Large intestine (tissue), 3 donors: ENCODE results near the gene PDE4C. TPM values are rescaled to one million over a fixed set of nuclear protein-coding genes. Genes with fewer than 3 reads are reported as not detected.

Source experiments
- DNase-seq, 2 donors: peaks; one replicate each; pipeline versions ENCODE4 v3.0.0 to v3.0.0-alpha.2; 2013
- H3K27ac ChIP-seq: one replicate; pipeline ENCODE4 v1.5.1; 2013; ENCODE audit warnings: low read length
- H3K27me3 ChIP-seq: 2 replicates; pipeline ENCODE4 v1.6.1; 2013; ENCODE audit warnings: low read length; ENCODE audit not compliant: control insufficient read depth, insufficient read depth
- H3K36me3 ChIP-seq: 2 replicates; pipeline ENCODE4 v1.6.1; 2013; ENCODE audit warnings: low read length; ENCODE audit not compliant: control insufficient read depth, insufficient read depth
- H3K4me1 ChIP-seq: one replicate; pipeline ENCODE4 v1.6.1; 2013; ENCODE audit warnings: low read length; ENCODE audit not compliant: control insufficient read depth, insufficient read depth
- H3K4me3 ChIP-seq: one replicate; pipeline ENCODE4 v1.5.1; 2013; ENCODE audit warnings: low read length
- H3K9me3 ChIP-seq: one replicate; pipeline ENCODE4 v1.6.1; 2013; ENCODE audit warnings: mild to moderate bottlenecking, low read depth, low read length, moderate library complexity; ENCODE audit not compliant: control insufficient read depth
- WGBS: methylation state at CpG from one replicate; pipeline ENCODE4 v1.1.5; 2013; ENCODE audit warnings: low lambda C conversion rate; ENCODE audit not compliant: insufficient coverage; 5-methylcytosine and 5-hydroxymethylcytosine counted together
- polyA plus RNA-seq: library from polyadenylated mRNA; unstranded; fragments of 120-200 nt; gene quantifications from one replicate; pipeline ENCODE4 v1.2.1, GENCODE V29; 2013

Gene PDE4C
- polyA plus RNA-seq, 1 donor: 1.2 TPM

- WGBS: no CpG with 5 or more reads among the region's 4 CpGs
- Histone ChIP-seq H3K4me1 (peaks cover 2% of the 10 kb centered on the region), H3K27ac (no peak overlapping the region), H3K27me3 (peaks cover 56% of the 10 kb centered on the region), H3K9me3 (peaks cover 12% of the 10 kb centered on the region), H3K36me3 (no peaks in the 10 kb centered on the region), H3K4me3 (no peak overlapping the region)
- DNase-seq: no peak
These were observed 5.5 kb upstream of the PDE4C start for GRCh38 chr19:18231775-18232174.

- no peak for DNase-seq
- WGBS: no CpG with 5 or more reads among the region's 18 CpGs
These were observed 4.9 kb upstream of the PDE4C start for GRCh38 chr19:18230941-18231734.

GRCh38 chr19:18229915-18230314, 3.7 kb upstream of the PDE4C start:
- H3K4me1 ChIP-seq: peaks cover 7% of the 10 kb centered on the region
- H3K27ac ChIP-seq: no peak overlapping the region
- no peak overlapping the region for H3K4me3 ChIP-seq
- no CpG with 5 or more reads among the region's 4 CpGs for WGBS
- H3K36me3 ChIP-seq: no peaks in the 10 kb centered on the region
- no peak for DNase-seq
- H3K9me3 ChIP-seq: peaks cover 14% of the 10 kb centered on the region
- H3K27me3 ChIP-seq: peaks cover 73% of the 10 kb centered on the region

More at GRCh38 chr19:18230941-18231734, 4.9 kb upstream of the PDE4C start:
- H3K4me1 ChIP-seq: peaks cover 2% of the 10 kb centered on the region
- peaks cover 61% of the 10 kb centered on the region for H3K27me3 ChIP-seq
- no peak overlapping the region for H3K4me3 ChIP-seq
- no peak overlapping the region for H3K27ac ChIP-seq
- H3K9me3 ChIP-seq: peaks cover 12% of the 10 kb centered on the region
- no peaks in the 10 kb centered on the region for H3K36me3 ChIP-seq

- Histone ChIP-seq H3K4me3 (no peak overlapping the region), H3K27ac (no peak overlapping the region), H3K27me3 (peaks cover 74% of the 10 kb centered on the region), H3K36me3 (no peaks in the 10 kb centered on the region), H3K4me1 (peaks cover 10% of the 10 kb centered on the region), H3K9me3 (peaks cover 15% of the 10 kb centered on the region)
- no CpG with 5 or more reads among the region's 5 CpGs for WGBS
- DNase-seq: no peak
These were observed 3.2 kb upstream of the PDE4C start for GRCh38 chr19:18229474-18229873.

GRCh38 chr19:18227781-18228271, 1.6 kb upstream of the PDE4C start:
- peaks cover 5% of the 10 kb centered on the region for H3K9me3 ChIP-seq
- WGBS: 80% methylated on average over 1 of the region's 6 CpGs
- peaks cover 16% of the 10 kb centered on the region for H3K4me1 ChIP-seq
- H3K27ac ChIP-seq: no peak overlapping the region
- peaks cover 70% of the 10 kb centered on the region for H3K27me3 ChIP-seq
- H3K36me3 ChIP-seq: no peaks in the 10 kb centered on the region
- H3K4me3 ChIP-seq: no peak overlapping the region
- DNase-seq: no peak

GRCh38 chr19:18226956-18227780, 930 bp upstream of the PDE4C start:
- peaks cover 65% of the 10 kb centered on the region for H3K27me3 ChIP-seq
- WGBS: no CpG with 5 or more reads among the region's 18 CpGs

GRCh38 chr19:18225355-18225701, 910 bp downstream of the PDE4C start:
- Histone ChIP-seq H3K4me3 (no peak overlapping the region), H3K27me3 (peaks cover 59% of the 10 kb centered on the region)

More at GRCh38 chr19:18226956-18227780, 930 bp upstream of the PDE4C start:
- Histone ChIP-seq H3K4me1 (peaks cover 14% of the 10 kb centered on the region), H3K4me3 (no peak overlapping the region), H3K9me3 (peaks cover 3% of the 10 kb centered on the region), H3K27ac (no peak overlapping the region), H3K36me3 (no peaks in the 10 kb centered on the region)
- DNase-seq: no peak

GRCh38 chr19:18224525-18225354, 1.5 kb downstream of the PDE4C start:
- no CpG with 5 or more reads among the region's 81 CpGs for WGBS
- H3K4me3 ChIP-seq: peak overlapping the region; percentile 45
- H3K27ac ChIP-seq: no peak overlapping the region
- peaks cover 18% of the 10 kb centered on the region for H3K4me1 ChIP-seq
- H3K27me3 ChIP-seq: peaks cover 57% of the 10 kb centered on the region
- peaks cover 3% of the 10 kb centered on the region for H3K9me3 ChIP-seq
- H3K36me3 ChIP-seq: no peaks in the 10 kb centered on the region
- DNase-seq: peak; percentile 96 to 97

More at GRCh38 chr19:18225355-18225701, 910 bp downstream of the PDE4C start:
- Histone ChIP-seq H3K36me3 (no peaks in the 10 kb centered on the region), H3K27ac (no peak overlapping the region), H3K4me1 (peaks cover 18% of the 10 kb centered on the region), H3K9me3 (peaks cover 3% of the 10 kb centered on the region)
- WGBS: no CpG with 5 or more reads among the region's 16 CpGs
- DNase-seq: no peak

- no CpG with 5 or more reads among the region's 39 CpGs for WGBS
- Histone ChIP-seq H3K27ac (no peak overlapping the region), H3K9me3 (peaks cover 3% of the 10 kb centered on the region), H3K27me3 (peaks cover 55% of the 10 kb centered on the region), H3K36me3 (no peaks in the 10 kb centered on the region), H3K4me1 (peaks cover 18% of the 10 kb centered on the region), H3K4me3 (peak overlapping the region; percentile 45)
- DNase-seq: peak in 1 of 2 donors; percentile 39
These were observed 2.2 kb downstream of the PDE4C start for GRCh38 chr19:18223860-18224524.
